ENCODE data around the gene PRRC2A.

The PRRC2A gene

GRCh38 chr6:31597006-31597405 lies 23.5 kb upstream of the PRRC2A start:
- TF ChIP-seq GATA1 (IDR thresholded peaks at IDR 0.05; ENCODE audit: low read depth, low read length) (no peak), POLR2A (IDR thresholded peaks at IDR 0.05; ENCODE audit: low read length) (no peak)
- peak; percentile 57 to 67 for DNase-seq

- no peak for TF ChIP-seq GATA1 (IDR thresholded peaks at IDR 0.05; ENCODE audit: low read depth, low read length)
- TF ChIP-seq POLR2A (IDR thresholded peaks at IDR 0.05; ENCODE audit: low read length) = no peak
- no peak for DNase-seq
Observed at GRCh38 chr6:31607317-31607716, 13.2 kb upstream of the PRRC2A start.

GRCh38 chr6:31609519-31610406 lies 10.8 kb upstream of the PRRC2A start:
- peak; percentile 22 to 43 for DNase-seq
- TF ChIP-seq POLR2A (IDR thresholded peaks at IDR 0.05; ENCODE audit: low read length) (no peak), GATA1 (IDR thresholded peaks at IDR 0.05; ENCODE audit: low read depth, low read length) (no peak)

- TF ChIP-seq GATA1 (IDR thresholded peaks at IDR 0.05; ENCODE audit: low read depth, low read length) (no peak), POLR2A (IDR thresholded peaks at IDR 0.05; ENCODE audit: low read length) (no peak)
Observed at GRCh38 chr6:31610968-31611367, 9.5 kb upstream of the PRRC2A start.

GRCh38 chr6:31614075-31614619 lies 6.4 kb upstream of the PRRC2A start:
- TF ChIP-seq GATA1 (IDR thresholded peaks at IDR 0.05; ENCODE audit: low read depth, low read length) (no peak), POLR2A (IDR thresholded peaks at IDR 0.05; ENCODE audit: low read length) (no peak)
- no peak for DNase-seq

More at GRCh38 chr6:31610968-31611367, 9.5 kb upstream of the PRRC2A start:
- no peak for DNase-seq

- no peak for DNase-seq
- no peak for TF ChIP-seq POLR2A (IDR thresholded peaks at IDR 0.05; ENCODE audit: low read length)
- no peak for TF ChIP-seq GATA1 (IDR thresholded peaks at IDR 0.05; ENCODE audit: low read depth, low read length)
Observed at GRCh38 chr6:31614684-31615578, 5.6 kb upstream of the PRRC2A start, which contains the start of gene AIF1. Gene AIF1, plus strand, starts transcription at chr6:31615234. Its CDS starts 96 bp downstream, at chr6:31615330.

GRCh38 chr6:31615748-31616147 lies 4.8 kb upstream of the PRRC2A start:
- TF ChIP-seq GATA1 (IDR thresholded peaks at IDR 0.05; ENCODE audit: low read depth, low read length) = no peak
- TF ChIP-seq POLR2A (IDR thresholded peaks at IDR 0.05; ENCODE audit: low read length) = no peak
- no peak for DNase-seq

GRCh38 chr6:31617010-31617409 lies 3.5 kb upstream of the PRRC2A start:
- no peak for DNase-seq
- TF ChIP-seq GATA1 (IDR thresholded peaks at IDR 0.05; ENCODE audit: low read depth, low read length) = no peak
- no peak for TF ChIP-seq POLR2A (IDR thresholded peaks at IDR 0.05; ENCODE audit: low read length)

GRCh38 chr6:31619805-31620585 lies 520 bp upstream of the PRRC2A start:
- TF ChIP-seq POLR2A (IDR thresholded peaks at IDR 0.05; ENCODE audit: low read length) (peak; percentile 98), GATA1 (IDR thresholded peaks at IDR 0.05; ENCODE audit: low read depth, low read length) (no peak)
- peak; percentile 99 to 100 for DNase-seq

- TF ChIP-seq GATA1 (IDR thresholded peaks at IDR 0.05; ENCODE audit: low read depth, low read length) (no peak), POLR2A (IDR thresholded peaks at IDR 0.05; ENCODE audit: low read length) (no peak)
- DNase-seq = peak; percentile 40 to 62
Observed at GRCh38 chr6:31621320-31621939, 915 bp downstream of the PRRC2A start.

GRCh38 chr6:31621991-31622390 lies 1.5 kb downstream of the PRRC2A start:
- TF ChIP-seq POLR2A (IDR thresholded peaks at IDR 0.05; ENCODE audit: low read length) (no peak), GATA1 (IDR thresholded peaks at IDR 0.05; ENCODE audit: low read depth, low read length) (no peak)
- DNase-seq = peak in 1 of 2 experiments; percentile 35

- DNase-seq = no peak
- TF ChIP-seq GATA1 (IDR thresholded peaks at IDR 0.05; ENCODE audit: low read depth, low read length) (no peak), POLR2A (IDR thresholded peaks at IDR 0.05; ENCODE audit: low read length) (no peak)
Observed at GRCh38 chr6:31622684-31623091, 2.2 kb downstream of the PRRC2A start.

- TF ChIP-seq GATA1 (IDR thresholded peaks at IDR 0.05; ENCODE audit: low read depth, low read length) (no peak), POLR2A (IDR thresholded peaks at IDR 0.05; ENCODE audit: low read length) (no peak)
- DNase-seq = no peak
Observed at GRCh38 chr6:31624070-31624469, 3.6 kb downstream of the PRRC2A start.
